H9 (cell line): ENCODE data around the gene GTF2H3. TPM values are rescaled to one million over a fixed set of nuclear protein-coding genes. Genes with fewer than 3 reads are reported as not detected.

ENCODE experiments used
- DNase-seq: peaks from one replicate; pipeline ENCODE4 v3.0.0-alpha.2; 2017
- H2AFZ ChIP-seq: one replicate; pipeline ENCODE4 v1.6.1; 2013; ENCODE audit warnings: mild to moderate bottlenecking, low read length, control low read depth, moderate library complexity
- H2AK5ac ChIP-seq: 2 replicates; pipeline ENCODE4 v1.6.1; 2013; ENCODE audit warnings: low read length, control low read depth, mixed read lengths; ENCODE audit not compliant: insufficient read length
- H2BK120ac ChIP-seq: one replicate; pipeline ENCODE4 v1.6.1; 2013; ENCODE audit warnings: low read depth, mild to moderate bottlenecking, low read length, control low read depth, inconsistent platforms; ENCODE audit not compliant: poor library complexity, severe bottlenecking
- H2BK12ac ChIP-seq: 2 replicates; pipeline ENCODE4 v1.6.1; 2013; ENCODE audit warnings: low read length, control low read depth, mixed read lengths, low read depth; ENCODE audit not compliant: insufficient read length
- H2BK15ac ChIP-seq: 2 replicates; pipeline ENCODE4 v1.6.1; 2013; ENCODE audit warnings: low read depth, low read length, control low read depth
- H2BK20ac ChIP-seq: one replicate; pipeline ENCODE4 v1.6.1; 2013; ENCODE audit warnings: low read depth, mild to moderate bottlenecking, low read length, control low read depth, inconsistent platforms; ENCODE audit not compliant: poor library complexity, severe bottlenecking
- H2BK5ac ChIP-seq: 2 replicates; pipeline ENCODE4 v1.6.1; 2013; ENCODE audit warnings: low read length, control low read depth, mixed read lengths; ENCODE audit not compliant: insufficient read length
- H3K14ac ChIP-seq: 2 replicates; pipeline ENCODE4 v1.6.1; 2013; ENCODE audit warnings: low read length, control low read depth; ENCODE audit not compliant: insufficient read depth
- H3K18ac ChIP-seq: 2 replicates; pipeline ENCODE4 v1.6.1; 2013; ENCODE audit warnings: low read depth, mild to moderate bottlenecking, mixed read lengths, low read length, control low read depth; ENCODE audit not compliant: insufficient read length
- H3K23ac ChIP-seq: 2 replicates; pipeline ENCODE4 v1.6.1; 2013; ENCODE audit warnings: low read length, control low read depth, mixed read lengths, low read depth; ENCODE audit not compliant: insufficient read length
- H3K23me2 ChIP-seq: 2 replicates; pipeline ENCODE4 v1.6.1; 2013; ENCODE audit warnings: low read depth, mild to moderate bottlenecking, mixed read lengths, low read length, control low read depth; ENCODE audit not compliant: insufficient read length, poor library complexity, severe bottlenecking
- H3K27ac ChIP-seq: 2 replicates; pipeline ENCODE4 v1.5.1; 2013; ENCODE audit warnings: low read length, control low read depth, mixed read lengths, low read depth; ENCODE audit not compliant: insufficient read length
- H3K27me3 ChIP-seq: 2 replicates; pipeline ENCODE4 v1.6.1; 2013; ENCODE audit warnings: low read length, control low read depth, inconsistent platforms; ENCODE audit not compliant: insufficient read depth
- H3K4ac ChIP-seq: 2 replicates; pipeline ENCODE4 v1.6.1; 2013; ENCODE audit warnings: low read depth, mild to moderate bottlenecking, control low read depth, inconsistent platforms, low read length, moderate library complexity
- H3K4me1 ChIP-seq: 2 replicates; pipeline ENCODE4 v1.6.1; 2013; ENCODE audit warnings: low read length, control low read depth, inconsistent platforms; ENCODE audit not compliant: insufficient read depth
- H3K4me2 ChIP-seq: 2 replicates; pipeline ENCODE4 v1.6.1; 2013; ENCODE audit warnings: low read length, control low read depth, mixed read lengths; ENCODE audit not compliant: insufficient read length, insufficient read depth
- H3K56ac ChIP-seq: 2 replicates; pipeline ENCODE4 v1.6.1; 2013; ENCODE audit warnings: low read depth, mild to moderate bottlenecking, mixed read lengths, low read length, control low read depth; ENCODE audit not compliant: insufficient read length
- H3K79me1 ChIP-seq: 2 replicates; pipeline ENCODE4 v1.6.1; 2013; ENCODE audit warnings: low read depth, mild to moderate bottlenecking, moderate library complexity, low read length, control low read depth, inconsistent platforms; ENCODE audit not compliant: insufficient read depth, poor library complexity, severe bottlenecking
- H3K79me2 ChIP-seq: 2 replicates; pipeline ENCODE4 v1.6.1; 2013; ENCODE audit warnings: low read length, control low read depth, inconsistent platforms; ENCODE audit not compliant: insufficient read depth
- H3K9ac ChIP-seq: 2 replicates; pipeline ENCODE4 v1.6.1; 2013; ENCODE audit warnings: low read length, control low read depth, mixed read lengths; ENCODE audit not compliant: insufficient read length; ENCODE audit errors: extremely low read depth
- H3K9me3 ChIP-seq: one replicate; pipeline ENCODE4 v1.6.1; 2013; ENCODE audit warnings: low read depth, low read length, inconsistent platforms; ENCODE audit not compliant: control insufficient read depth
- H3T11ph ChIP-seq: one replicate; pipeline ENCODE4 v1.6.1; 2013; ENCODE audit warnings: mild to moderate bottlenecking, low read length, control low read depth, inconsistent platforms
- H4K20me1 ChIP-seq: one replicate; pipeline ENCODE4 v1.6.1; 2013; ENCODE audit not compliant: control insufficient read depth, insufficient read length, insufficient read depth
- H4K5ac ChIP-seq: 2 replicates; pipeline ENCODE4 v1.6.1; 2013; ENCODE audit warnings: low read depth, mild to moderate bottlenecking, mixed read lengths, low read length, control low read depth; ENCODE audit not compliant: insufficient read length
- H4K8ac ChIP-seq: replicated peaks from 2 replicates; pipeline ENCODE4 v1.6.1; 2013; ENCODE audit warnings: low read length, control low read depth, mixed read lengths, low read depth; ENCODE audit not compliant: insufficient read length
- H4K91ac ChIP-seq: 2 replicates; pipeline ENCODE4 v1.6.1; 2013; ENCODE audit warnings: low read depth, mild to moderate bottlenecking, moderate library complexity, mixed read lengths, low read length, control low read depth; ENCODE audit not compliant: insufficient read length
- H3K27ac Mint-ChIP-seq, 3 experiments: 2 replicates in 2 of 3; 3 replicates in 1 of 3; pipeline ENCODE4 v1.8.0; 2020 to 2021; ENCODE audit warnings: mixed read lengths in 3 of 3, mild to moderate bottlenecking in 1 of 3, moderate library complexity in 1 of 3
- H3K27me3 Mint-ChIP-seq: 2 replicates; pipeline ENCODE4 v1.8.0; 2021; ENCODE audit warnings: low read depth, mild to moderate bottlenecking, moderate library complexity, mixed read lengths
- H3K36me3 Mint-ChIP-seq, 3 experiments: 2 replicates in 2 of 3; 3 replicates in 1 of 3; pipeline ENCODE4 v1.8.0; 2020 to 2021; ENCODE audit warnings: low read depth in 3 of 3, mixed read lengths in 3 of 3; ENCODE audit not compliant: insufficient read depth in 1 of 3
- H3K4me1 Mint-ChIP-seq, 2 experiments: 2 replicates each; pipeline ENCODE4 v1.8.0; 2020; ENCODE audit warnings: mixed read lengths in 2 of 2
- H3K4me3 Mint-ChIP-seq, 2 experiments: 2 replicates in 1 of 2; 3 replicates in 1 of 2; pipeline ENCODE4 v1.8.0; 2020 to 2021; ENCODE audit warnings: mild to moderate bottlenecking in 2 of 2, mixed read lengths in 2 of 2, moderate library complexity in 1 of 2
- H3K9me3 Mint-ChIP-seq, 2 experiments: 2 replicates in 1 of 2; 3 replicates in 1 of 2; pipeline ENCODE4 v1.8.0; 2020; ENCODE audit warnings: mild to moderate bottlenecking in 2 of 2, mixed read lengths in 2 of 2, moderate library complexity in 1 of 2
- WGBS: extraction: QIAGEN DNeasy Blood & Tissue Kit; methylation state at CpG from one replicate; pipeline ENCODE4 v1.1.7; 2013; ENCODE audit warnings: missing lambda C conversion rate, low lambda C conversion rate, mixed read lengths; ENCODE audit not compliant: insufficient read length; ENCODE audit errors: extremely low coverage; 5-methylcytosine and 5-hydroxymethylcytosine counted together
- total RNA-seq: library from RNA; stranded (reverse); gene quantifications from 2 replicates; pipeline ENCODE4 v1.2.1, GENCODE V29; 2021
- TF ChIP-seq, protein P1 (sequence below): fragments of 200-600 bp; sonication (generic); conservative IDR thresholded peaks from 3 replicates; pipeline ENCODE4 v1.8.0; 2021; ENCODE audit warnings: antibody characterized with exemption, mild to moderate bottlenecking

The GTF2H3 gene
- total RNA-seq, 1 experiment from 2014 or later, result 39.2 TPM

DNA sequence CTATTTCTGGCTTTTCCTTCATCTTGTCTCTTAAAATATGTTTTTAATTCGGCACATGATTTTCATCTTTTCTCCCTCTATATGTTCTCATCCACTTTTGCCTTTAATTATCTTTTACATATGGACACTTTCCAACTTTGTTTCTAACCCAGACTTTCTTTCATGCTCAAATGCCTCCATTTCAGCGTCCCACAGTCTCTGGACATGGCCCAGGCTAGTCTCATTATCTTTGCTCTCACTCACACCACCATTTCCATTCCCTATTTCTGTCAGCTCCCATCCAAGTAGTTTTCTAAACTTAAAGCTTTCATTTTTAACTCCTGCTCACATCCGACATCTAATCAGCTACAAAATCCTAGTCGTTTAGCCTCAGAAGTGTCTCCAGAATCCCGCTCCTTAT is 14.8 kb downstream of the GTF2H3 start:
- no peaks in the 10 kb centered on the region for H3K27me3 Mint-ChIP-seq
- H3K36me3 Mint-ChIP-seq, result peaks cover 18 to 61% (median 51%) of the 10 kb centered on the region in 3 experiments; a peak in 6 of 7 replicates
- Histone ChIP-seq H3K9me3 (no peaks in the 10 kb centered on the region), H3K4me2 (no peak overlapping the region), H3K79me1 (no peaks in the 10 kb centered on the region), H2BK120ac (no peak overlapping the region), H4K91ac (no peak overlapping the region), H2BK5ac (no peak overlapping the region), H4K5ac (no peak overlapping the region), H3K14ac (no peak overlapping the region), H3K18ac (no peak overlapping the region), H3K27me3 (no peaks in the 10 kb centered on the region), H3K4ac (no peak overlapping the region), H3K27ac (no peak overlapping the region), H4K8ac (no peak overlapping the region), H3K79me2 (no peaks in the 10 kb centered on the region), H2AFZ (no peak overlapping the region), H2BK20ac (no peak overlapping the region), H3K9ac (no peak overlapping the region), H3K23me2 (no peaks in the 10 kb centered on the region), H2BK15ac (no peak overlapping the region), H2BK12ac (no peak overlapping the region), H3K56ac (no peak overlapping the region), H4K20me1 (no peaks in the 10 kb centered on the region), H3K23ac (no peak overlapping the region), H3K4me1 (no peaks in the 10 kb centered on the region), H2AK5ac (no peak overlapping the region), H3T11ph (no peak overlapping the region)
- H3K27ac Mint-ChIP-seq, result no peak overlapping the region
- no peaks in the 10 kb centered on the region for H3K9me3 Mint-ChIP-seq
- no peaks in the 10 kb centered on the region for H3K4me1 Mint-ChIP-seq
- WGBS, result no CpG with 5 or more reads among the region's 5 CpGs
- no peak for DNase-seq
- no peak overlapping the region for H3K4me3 Mint-ChIP-seq
- TF ChIP-seq, protein P1, sequence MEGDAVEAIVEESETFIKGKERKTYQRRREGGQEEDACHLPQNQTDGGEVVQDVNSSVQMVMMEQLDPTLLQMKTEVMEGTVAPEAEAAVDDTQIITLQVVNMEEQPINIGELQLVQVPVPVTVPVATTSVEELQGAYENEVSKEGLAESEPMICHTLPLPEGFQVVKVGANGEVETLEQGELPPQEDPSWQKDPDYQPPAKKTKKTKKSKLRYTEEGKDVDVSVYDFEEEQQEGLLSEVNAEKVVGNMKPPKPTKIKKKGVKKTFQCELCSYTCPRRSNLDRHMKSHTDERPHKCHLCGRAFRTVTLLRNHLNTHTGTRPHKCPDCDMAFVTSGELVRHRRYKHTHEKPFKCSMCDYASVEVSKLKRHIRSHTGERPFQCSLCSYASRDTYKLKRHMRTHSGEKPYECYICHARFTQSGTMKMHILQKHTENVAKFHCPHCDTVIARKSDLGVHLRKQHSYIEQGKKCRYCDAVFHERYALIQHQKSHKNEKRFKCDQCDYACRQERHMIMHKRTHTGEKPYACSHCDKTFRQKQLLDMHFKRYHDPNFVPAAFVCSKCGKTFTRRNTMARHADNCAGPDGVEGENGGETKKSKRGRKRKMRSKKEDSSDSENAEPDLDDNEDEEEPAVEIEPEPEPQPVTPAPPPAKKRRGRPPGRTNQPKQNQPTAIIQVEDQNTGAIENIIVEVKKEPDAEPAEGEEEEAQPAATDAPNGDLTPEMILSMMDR, result no peak
